ACHN (cell line): ENCODE measurements around the gene PPP6R3.

ENCODE experiments used
- DNase-seq: peaks from one replicate; pipeline ENCODE4 v3.0.0-alpha.2; 2015
- in situ Hi-C: cut with HindIII; loops from 2 replicates; pipeline ENCODE4 v1.10.0; 2017; ENCODE audit warnings: low sequenced_read_pairs, low pct_ligation_motif_present, low pct_unique_long_range_greater_than_20kb

Gene PPP6R3

DNA sequence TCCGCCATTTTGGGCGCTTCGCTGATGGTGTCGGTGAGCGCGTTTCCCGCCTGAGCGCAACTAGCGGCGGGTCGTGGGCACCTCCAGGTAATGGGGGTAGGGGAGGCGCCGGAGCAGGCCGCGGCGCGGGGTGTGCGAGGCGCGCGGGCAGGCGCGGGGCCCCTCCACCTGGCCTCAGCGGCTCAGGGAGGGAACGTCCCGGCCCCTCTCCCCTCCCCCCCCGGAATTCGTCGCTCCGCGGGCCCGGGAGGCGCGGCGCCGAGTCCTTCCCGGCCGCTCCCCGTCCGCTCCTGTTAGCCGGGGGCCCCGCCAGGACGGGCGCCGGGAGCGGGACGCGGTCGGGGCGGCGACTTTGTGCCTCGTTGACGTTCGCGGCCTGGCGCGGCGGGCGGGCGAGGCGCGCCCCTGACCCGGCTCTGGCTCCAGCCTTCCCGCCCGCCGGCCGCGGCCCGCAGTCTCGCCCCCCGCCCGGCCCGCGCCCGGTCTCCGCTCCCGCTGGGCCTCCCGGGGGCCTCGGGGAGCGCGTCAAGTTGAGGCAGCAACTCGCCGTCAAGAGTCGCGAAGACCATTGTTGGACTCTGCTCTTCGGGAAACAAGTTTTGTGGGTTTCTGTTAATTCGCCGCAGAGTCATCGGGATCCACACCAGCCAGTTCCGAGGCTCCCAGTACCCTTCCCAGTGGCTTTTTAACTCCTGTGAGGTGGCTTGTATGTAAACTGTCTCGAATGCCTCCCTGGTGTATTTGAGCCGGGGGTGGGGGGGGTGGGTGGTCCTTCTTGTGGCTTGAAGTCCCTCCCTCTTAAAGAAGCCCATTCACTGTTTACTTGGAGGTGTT is at the start of gene PPP6R3:
Gene PPP6R3, plus strand, starts transcription at position 12 of the 834 bp plus-strand sequence. CDS start 76,913 bp downstream, outside the sequence.
- in situ Hi-C loops = no loop called here
- DNase-seq = peak; percentile 23

DNA sequence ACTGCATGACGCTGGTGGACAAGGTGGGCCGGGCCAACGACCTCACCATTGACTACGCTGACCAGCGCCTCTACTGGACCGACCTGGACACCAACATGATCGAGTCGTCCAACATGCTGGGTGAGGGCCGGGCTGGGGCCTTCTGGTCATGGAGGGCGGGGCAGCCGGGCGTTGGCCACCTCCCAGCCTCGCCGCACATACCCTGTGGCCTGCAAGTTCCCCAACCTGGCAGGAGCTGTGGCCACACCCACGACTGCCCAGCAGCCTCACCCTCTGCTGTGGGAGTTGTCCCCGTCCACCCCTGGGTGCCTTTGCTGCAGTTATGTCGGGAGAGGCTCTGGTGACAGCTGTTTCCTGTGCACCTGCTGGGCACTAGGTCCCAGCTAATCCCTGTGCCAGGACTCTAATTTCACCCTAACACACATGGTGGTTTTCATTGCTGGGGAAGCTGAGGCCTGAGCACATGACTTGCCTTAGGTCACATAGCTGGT is 49.0 kb upstream of the PPP6R3 start:
- no peak for DNase-seq
- in situ Hi-C loops = no loop called here

GRCh38 chr11:68412593-68413475 is 47.7 kb upstream of the PPP6R3 start:
- no peak for DNase-seq

GRCh38 chr11:68413591-68413999 is 47.0 kb upstream of the PPP6R3 start:
- no peak for DNase-seq
- in situ Hi-C loops = no loop called here

More at GRCh38 chr11:68412593-68413475, 47.7 kb upstream of the PPP6R3 start:
- in situ Hi-C loops = no loop called here

DNA sequence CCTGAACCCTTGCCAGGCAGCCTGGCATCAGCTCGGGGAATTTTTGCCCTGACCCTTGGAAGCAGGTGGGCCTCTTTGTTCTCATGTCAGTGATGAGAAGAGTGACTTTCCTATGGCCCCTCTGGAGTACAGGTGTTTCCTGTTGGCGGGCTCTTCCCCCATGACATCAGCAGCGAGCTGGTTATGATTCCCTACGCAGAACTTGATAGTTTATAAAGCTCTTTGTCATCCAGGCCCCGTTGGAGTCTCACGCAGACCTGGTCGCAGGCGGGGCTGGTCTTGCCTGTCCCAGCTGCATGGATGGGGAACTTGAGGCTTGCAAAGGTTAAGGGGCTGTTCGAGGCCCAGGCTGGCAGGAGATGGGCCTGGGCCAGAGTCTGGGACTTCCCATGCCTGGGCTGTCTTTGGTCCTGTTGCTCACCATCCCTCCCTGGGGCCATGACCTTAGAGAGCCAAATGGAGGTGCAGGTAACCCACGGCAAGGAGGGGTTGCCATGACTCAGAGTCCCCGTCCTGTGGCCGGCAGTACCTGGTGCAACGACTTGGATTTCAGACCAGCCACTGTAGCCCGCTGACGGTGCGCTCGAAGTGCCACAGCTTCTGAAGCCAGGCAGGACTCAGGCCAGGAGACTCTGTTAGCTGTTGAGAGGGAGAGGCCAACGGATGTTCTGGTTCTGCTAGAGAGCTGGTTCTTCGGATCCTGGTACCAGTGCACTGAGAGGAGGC is 45.9 kb upstream of the PPP6R3 start:
- in situ Hi-C loops = no loop called here
- DNase-seq = no peak

- in situ Hi-C loops = no loop called here
- no peak for DNase-seq
Observed at GRCh38 chr11:68416070-68416578, 44.4 kb upstream of the PPP6R3 start.

- DNase-seq = no peak
- in situ Hi-C loops = no loop called here
Observed at GRCh38 chr11:68418648-68419047, 41.9 kb upstream of the PPP6R3 start.

- in situ Hi-C loops = no loop called here
- no peak for DNase-seq
Observed at GRCh38 chr11:68420171-68420570, 40.4 kb upstream of the PPP6R3 start.

- in situ Hi-C loops = no loop called here
- DNase-seq = no peak
Observed at GRCh38 chr11:68423481-68423880, 37.1 kb upstream of the PPP6R3 start.

- in situ Hi-C loops = no loop called here
- no peak for DNase-seq
Observed at GRCh38 chr11:68424101-68424632, 36.4 kb upstream of the PPP6R3 start.

GRCh38 chr11:68424981-68425865 is 35.3 kb upstream of the PPP6R3 start:
- in situ Hi-C loops = no loop called here
- no peak for DNase-seq

DNA sequence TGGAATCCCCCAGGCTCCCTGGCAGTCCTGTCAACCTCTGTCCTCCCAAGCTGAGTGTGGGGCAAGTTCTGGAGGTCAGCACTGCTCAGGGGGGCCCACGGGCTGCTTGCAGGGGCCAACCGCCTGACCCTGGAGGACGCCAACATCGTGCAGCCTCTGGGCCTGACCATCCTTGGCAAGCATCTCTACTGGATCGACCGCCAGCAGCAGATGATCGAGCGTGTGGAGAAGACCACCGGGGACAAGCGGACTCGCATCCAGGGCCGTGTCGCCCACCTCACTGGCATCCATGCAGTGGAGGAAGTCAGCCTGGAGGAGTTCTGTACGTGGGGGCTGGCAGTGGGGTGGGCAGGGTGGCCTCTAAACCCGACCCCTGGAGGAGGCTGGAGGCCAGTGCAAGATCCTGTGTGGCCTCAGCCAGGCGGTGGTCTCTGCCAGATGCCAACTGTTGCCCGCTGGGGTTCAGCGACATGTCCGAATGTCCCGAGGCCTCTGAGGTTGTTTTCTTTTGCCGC is 34.6 kb upstream of the PPP6R3 start:
- in situ Hi-C loops = no loop called here
- DNase-seq = no peak

- in situ Hi-C loops = no loop called here
- no peak for DNase-seq
Observed at GRCh38 chr11:68429661-68430060, 30.9 kb upstream of the PPP6R3 start.

DNA sequence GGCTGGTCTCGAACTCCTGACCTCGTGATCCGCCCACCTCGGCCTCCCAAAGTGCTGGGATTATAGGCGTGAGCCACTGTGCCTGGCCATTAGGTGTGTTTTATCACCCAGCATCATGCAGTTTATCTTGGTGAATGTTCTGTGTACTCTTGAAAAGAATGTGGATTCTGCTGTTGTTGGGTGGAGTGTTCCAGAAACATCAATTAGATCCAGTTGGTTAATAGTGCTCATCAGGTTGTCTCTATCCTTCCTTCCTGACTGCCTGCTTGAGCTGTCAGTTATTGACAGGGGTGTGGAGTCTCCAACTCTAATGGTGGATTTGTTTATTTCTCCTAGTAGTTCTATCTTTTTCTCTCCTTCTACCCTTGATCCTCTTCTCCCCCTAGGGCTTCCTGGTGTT is 30.2 kb upstream of the PPP6R3 start:
- DNase-seq = no peak
- in situ Hi-C loops = no loop called here

DNA sequence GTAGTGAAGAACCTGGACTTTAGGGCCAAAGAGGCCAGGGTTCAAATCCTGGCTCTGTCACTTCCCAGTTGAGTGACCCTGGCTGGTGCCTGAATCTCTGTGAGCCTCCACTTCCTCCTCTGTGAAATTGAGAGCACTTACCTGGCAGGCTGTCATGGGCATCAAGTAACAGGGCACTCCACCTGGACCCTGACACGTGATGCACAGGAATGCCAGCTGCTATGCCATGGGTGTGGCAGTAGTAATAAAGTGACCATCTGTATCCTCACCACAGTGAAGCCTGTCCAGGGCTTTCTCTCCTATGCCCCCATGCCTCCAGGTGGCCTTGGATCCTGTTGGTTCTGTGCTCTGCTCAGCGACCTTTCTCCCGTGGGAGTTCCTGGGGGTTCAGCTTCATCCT is 29.8 kb upstream of the PPP6R3 start:
- no peak for DNase-seq
- in situ Hi-C loops = no loop called here

DNA sequence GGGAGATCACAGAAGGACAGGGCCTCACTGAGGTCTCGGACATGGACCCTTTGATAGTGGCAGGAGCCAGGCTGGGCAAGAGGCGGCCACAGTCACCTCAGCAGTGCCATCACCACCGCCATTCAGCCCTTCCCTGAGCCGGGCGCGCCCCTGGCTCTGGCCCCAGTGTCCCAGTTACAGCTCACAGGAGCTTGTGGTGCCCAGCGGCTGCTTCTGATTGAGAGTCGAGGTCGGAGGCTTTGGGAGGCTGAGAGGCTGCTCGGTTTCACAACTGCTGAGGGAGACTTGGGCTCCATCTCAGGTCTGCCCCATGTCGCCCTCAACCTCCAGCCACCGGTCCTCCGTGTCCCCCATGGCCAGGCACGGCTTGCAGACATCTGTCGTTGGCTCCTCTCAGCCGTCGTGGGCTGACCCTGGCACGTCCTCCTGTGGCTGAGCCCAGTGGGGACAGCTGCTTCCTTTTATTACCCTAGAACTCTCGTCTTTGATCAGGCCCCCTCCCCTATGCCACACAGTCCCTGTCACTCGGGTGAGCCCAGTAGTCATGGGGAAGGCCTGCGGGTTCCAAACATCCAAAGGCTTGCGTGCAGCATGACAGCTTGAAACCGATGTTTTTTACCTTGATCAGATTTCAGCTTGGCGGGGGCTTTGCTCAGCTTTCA is 28.4 kb upstream of the PPP6R3 start:
- in situ Hi-C loops = no loop called here
- DNase-seq = no peak

GRCh38 chr11:68432874-68433273 is 27.7 kb upstream of the PPP6R3 start:
- no peak for DNase-seq
- in situ Hi-C loops = no loop called here
